T47D (cell line): ENCODE data around the gene ANAPC2.

Experiments used
- DNase-seq, 2 experiments: peaks; one replicate each; pipeline versions ENCODE4 v3.0.0 to v3.0.0-alpha.2; 2011 to 2012; ENCODE audit warnings: low read depth in 1 of 2, low spot score in 1 of 2
- JUND ChIP-seq: IDR thresholded peaks from 2 replicates; pipeline ENCODE4 v1.6.1; 2012; ENCODE audit warnings: low read depth
- in situ Hi-C: cut with HindIII; loops from 2 replicates; pipeline ENCODE4 v1.10.0; 2016; ENCODE audit warnings: low sequenced_read_pairs, low pct_unique_long_range_greater_than_20kb

Gene ANAPC2

DNA sequence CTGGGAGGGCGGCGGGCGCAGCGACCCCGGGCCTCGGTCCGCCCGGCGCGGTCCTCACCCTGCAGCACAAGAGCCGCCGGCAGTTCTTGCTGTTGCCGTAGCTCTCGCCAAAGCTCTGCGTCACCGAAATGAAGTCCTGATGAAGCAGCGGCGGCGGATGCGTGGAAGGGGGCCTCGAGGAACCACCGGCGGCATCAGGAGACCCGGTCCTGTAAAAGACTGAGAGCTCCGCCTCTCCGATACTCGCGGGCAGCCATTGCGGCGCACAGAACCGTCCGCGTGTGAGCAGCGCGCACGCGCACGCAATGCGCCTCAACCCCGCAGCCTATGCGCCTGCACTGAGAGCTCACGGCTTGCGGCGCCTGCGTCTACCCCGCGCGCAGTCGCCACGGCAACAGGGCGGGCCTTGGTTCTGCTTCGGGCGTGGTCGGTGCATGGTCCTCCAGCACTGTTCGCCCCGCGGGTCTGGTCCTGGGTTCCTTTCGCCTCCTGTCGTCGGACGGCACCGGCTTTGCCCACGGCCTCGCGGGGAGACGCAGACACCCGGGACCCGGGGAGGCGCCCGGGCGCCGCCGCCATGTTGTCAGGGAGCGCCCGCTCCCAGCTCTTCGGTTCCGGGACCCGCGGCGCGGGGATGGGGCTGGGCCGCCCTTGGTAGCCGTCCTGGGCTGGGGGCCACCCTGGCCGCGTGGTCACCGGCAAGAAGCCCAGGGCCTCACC is 58.7 kb downstream of the ANAPC2 start:
- peak; percentile 96 to 99 for DNase-seq
- in situ Hi-C loops, result no loop called here
- no peak for TF ChIP-seq JUND

DNA sequence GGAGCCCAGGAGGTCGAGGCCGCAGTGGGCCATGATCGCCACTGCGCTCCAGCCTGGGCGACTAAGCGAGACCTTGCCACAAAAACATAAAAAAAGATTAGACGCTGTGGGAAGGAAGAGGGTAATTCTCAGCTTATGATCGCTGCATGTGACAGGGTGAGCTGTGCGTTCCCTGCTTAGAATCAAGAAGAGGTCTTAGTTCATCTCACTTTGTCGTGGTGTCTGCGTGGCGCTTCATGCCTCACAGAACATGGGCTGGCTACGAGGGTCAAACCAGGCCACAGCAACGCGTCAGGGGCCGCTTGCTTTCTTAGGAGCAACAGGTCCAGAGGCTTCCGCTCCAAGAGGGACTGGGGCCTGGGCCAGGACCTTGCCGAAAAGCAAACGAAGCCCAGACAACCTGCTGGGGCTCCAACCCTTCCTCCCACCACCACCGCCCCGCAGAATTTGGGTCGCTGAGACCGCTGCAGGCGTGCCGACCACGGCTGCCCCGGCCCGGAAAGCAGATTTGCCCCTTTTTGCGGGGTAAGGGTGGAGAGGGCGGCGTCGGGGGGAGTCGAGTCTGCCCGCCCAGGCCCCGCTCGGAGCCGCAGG is 59.4 kb downstream of the ANAPC2 start:
- no peak for TF ChIP-seq JUND
- no peak for DNase-seq
- in situ Hi-C loops, result no loop called here

GRCh38 chr9:137128158-137128861 is 60.0 kb downstream of the ANAPC2 start:
- TF ChIP-seq JUND, result no peak
- no peak for DNase-seq
- in situ Hi-C loops, result no loop called here

GRCh38 chr9:137127301-137128157 is 60.8 kb downstream of the ANAPC2 start:
- in situ Hi-C loops, result no loop called here
- DNase-seq, result peak in 1 of 2 experiments; percentile 65
- TF ChIP-seq JUND, result no peak

GRCh38 chr9:137126786-137127185 is 61.6 kb downstream of the ANAPC2 start:
- in situ Hi-C loops, result no loop called here
- DNase-seq, result no peak
- TF ChIP-seq JUND, result no peak
